GM19455 (cell line): ENCODE results near the gene MBIP.
"Not testable (repeated sequence)": the region's sequence is repeated elsewhere in the genome, so short reads cannot be mapped to it uniquely, and the experiment has no call there.

Experiments
- ATAC-seq: cut with Tn5 transposase; IDR thresholded peaks from one replicate; pipeline ENCODE4 v1.9.1; 2021; ENCODE audit not compliant: unreplicated experiment

The MBIP gene

GRCh38 chr14:36320200-36320896 is at the start of gene MBIP:
Gene MBIP, minus strand, starts transcription at chr14:36320637. Its CDS starts 49 bp downstream, at chr14:36320588.
- peak; percentile 98 for ATAC-seq

DNA sequence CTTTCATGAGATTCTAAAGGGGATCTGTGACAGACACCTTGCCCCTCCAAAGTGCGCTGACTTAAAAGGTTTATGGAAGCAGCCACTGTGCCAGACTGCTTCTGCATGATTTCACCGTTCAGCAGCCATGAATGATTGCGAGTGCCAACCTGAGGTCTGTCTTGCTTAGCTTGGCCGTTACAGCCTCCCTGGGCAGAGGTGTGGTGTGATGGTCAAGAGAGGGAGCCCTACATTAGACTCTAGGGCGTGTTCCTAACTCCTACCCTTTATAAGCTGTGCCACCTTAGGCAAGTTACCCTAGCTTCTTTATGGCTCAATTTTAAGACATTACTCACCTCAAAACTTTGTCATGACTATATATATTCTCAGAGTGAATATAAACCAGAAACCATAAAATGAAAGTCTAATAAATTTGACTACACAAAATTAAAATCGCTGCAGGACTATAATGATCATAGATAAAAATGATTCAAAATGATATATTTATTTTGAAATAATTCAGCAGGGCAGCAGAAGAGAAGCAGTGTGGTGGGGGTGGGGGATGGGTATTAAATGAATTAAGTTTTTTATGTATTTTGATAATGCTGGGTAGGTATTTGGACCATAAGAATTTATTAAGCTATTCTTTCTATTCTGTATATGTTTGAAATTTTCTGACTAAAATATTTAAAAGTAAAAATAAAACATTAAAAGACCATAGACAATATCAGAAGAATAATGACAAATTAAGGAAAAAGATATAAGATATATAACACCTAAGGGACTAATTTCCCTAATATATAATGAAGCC is 47.7 kb upstream of the MBIP start:
- ATAC-seq = no peak

- no peak for ATAC-seq
Observed at GRCh38 chr14:36365766-36366165, 45.3 kb upstream of the MBIP start.

GRCh38 chr14:36363704-36364103 is 43.3 kb upstream of the MBIP start:
- ATAC-seq = no peak

DNA sequence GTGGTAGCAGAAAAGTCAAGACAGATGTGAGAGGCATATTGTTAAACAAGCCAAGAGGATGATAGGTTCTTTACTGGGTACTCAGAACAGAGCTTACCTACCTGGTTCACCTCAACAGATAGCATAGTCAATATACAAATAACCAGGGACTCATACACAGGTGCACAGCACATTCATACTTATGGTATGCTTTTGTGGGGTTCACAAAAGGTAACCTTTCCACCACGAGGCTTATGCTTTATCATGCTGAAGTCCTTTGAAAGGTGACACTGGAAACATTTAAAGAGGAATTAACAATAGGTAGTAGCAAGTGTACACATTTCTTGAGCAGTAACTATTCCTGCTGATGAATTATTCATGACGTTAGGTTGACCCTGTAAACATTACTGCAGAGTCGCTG is 42.2 kb upstream of the MBIP start:
- no peak for ATAC-seq

DNA sequence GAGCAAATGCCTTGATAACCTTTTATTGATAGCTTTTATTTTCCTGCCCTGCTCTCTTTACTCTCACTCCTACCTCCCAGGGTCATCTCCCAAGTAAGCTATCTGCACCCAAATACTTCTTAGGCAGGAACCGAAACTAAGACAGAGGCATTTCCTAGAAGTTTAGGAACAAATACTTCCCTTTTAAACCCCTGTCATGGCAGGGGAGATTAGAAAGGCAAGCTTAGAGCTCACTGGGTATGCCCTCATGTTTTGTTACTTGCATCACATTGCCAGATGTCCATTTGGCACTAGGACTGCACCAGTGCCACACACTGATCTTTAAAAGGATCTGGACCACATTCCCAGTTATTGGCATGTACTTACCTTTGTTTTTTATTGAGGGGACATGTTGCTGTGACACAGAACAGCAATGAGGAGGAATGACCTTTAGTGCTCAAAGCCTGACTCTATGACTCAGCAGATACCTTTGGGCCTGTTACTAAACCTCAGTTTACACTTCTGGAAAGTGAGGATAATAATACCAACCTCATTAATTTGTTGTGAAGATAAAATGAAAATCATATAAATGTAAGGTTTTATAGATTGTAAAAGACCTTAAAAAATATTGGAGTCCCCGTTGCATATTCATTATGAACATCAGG is 40.9 kb upstream of the MBIP start:
- no peak for ATAC-seq

DNA sequence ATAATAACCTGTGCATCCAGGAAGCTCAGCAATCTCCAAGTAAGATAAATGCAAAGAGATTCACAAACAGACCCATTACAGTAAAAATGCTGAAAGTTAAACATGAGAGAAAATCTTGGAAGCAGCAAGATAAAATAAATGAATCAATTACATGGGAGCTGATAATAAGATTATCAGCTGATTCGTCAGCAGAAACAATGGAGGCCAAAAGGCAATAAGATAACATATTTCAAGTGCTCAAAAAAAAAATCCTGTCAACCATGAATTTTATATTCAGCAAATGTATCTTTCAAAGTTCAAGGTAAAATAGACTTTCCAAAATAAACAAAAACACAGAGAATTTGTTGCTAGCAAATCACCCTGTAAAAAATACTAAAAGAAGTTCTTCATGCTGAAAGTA is 36.4 kb upstream of the MBIP start:
- no peak for ATAC-seq

- ATAC-seq = no peak
Observed at GRCh38 chr14:36346052-36346451, 25.6 kb upstream of the MBIP start.

GRCh38 chr14:36344211-36344610 is 23.8 kb upstream of the MBIP start:
- no peak for ATAC-seq

DNA sequence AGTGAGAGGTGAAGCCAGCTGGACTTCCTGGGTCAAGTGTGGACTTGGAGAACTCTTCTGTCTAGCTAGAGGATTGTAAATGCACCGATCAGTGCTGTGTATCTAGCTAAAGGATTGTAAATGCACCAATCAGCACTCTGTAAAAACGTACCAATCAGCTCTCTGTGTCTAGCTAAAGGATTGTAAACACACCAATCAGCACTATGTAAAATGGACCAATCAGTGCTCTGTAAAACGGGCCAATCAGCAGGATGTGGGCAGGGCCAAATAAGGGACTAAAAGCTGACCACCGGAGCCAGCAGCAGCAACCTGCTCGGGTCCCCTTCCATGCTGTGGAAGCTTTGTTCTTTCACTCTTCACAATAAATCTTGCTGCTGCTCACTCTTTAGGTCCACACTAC is 21.4 kb upstream of the MBIP start:
- not testable (repeated sequence) for ATAC-seq

DNA sequence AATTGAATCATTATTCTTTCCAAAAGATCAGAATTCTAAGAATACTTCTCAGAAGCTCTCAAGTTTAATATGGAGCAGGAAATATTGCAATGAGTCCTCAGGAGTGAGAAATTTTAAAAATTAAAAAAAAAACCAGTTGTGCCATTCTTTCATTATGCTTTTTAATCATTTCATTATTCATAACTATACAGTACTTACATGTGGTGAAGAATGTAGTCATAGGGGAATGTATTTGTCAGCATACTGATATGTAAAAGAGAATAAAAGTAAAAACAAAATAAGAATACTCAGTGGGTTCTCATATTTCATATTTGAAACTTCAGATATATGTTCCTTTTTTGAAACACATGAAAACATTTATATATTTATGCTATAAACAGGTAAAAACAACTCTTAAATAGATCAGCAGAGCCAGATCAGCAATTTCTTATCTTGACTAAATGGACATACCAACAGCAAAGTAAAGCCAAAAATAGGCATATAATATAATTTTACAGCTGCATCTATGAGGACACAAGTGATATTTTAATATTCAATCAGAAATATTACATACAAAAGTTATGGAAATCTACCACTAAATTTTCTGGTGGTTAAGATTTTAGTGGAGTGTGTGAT is 19.9 kb upstream of the MBIP start:
- ATAC-seq = no peak

GRCh38 chr14:36339816-36340215 is 19.4 kb upstream of the MBIP start:
- no peak for ATAC-seq

DNA sequence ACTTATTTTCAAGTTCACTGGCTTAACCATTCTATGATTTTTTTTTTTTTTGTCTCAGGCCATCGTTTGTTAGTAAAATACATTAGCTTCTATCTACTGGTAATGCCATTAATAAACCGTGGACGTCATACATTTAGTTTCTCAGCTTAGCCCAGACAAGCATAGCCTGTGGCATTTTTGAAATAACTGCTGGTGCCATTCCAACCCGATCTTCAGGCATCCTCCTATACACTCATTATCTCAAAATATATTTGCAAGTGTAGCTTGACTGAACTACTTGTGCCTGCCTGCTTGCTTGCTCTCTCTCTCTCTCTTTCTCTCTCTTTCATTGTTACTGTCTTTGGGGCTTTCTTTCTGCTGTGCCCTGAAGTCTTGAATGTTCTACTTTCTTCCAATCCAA is 12.7 kb upstream of the MBIP start:
- no peak for ATAC-seq

- not testable (repeated sequence) for ATAC-seq
Observed at GRCh38 chr14:36327573-36327972, 7.1 kb upstream of the MBIP start.

DNA sequence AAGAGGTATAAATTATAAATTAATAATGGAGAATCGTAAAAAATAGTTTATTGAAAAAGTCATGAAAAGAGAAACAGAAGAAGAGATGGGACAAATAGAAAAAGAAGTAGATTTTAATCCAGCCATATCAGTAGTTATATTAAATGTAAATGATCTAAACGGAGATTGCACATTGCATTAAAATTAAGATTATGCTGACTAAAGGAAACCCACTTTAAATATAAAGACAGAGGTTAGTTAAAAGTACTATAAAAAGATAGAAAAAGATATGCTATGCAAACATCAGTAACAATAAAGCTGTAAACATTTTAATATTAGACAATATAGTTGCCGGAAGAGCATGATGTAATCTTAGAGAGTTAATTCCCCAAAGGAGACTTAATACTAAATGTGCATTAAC is 5.4 kb upstream of the MBIP start:
- ATAC-seq = no peak

DNA sequence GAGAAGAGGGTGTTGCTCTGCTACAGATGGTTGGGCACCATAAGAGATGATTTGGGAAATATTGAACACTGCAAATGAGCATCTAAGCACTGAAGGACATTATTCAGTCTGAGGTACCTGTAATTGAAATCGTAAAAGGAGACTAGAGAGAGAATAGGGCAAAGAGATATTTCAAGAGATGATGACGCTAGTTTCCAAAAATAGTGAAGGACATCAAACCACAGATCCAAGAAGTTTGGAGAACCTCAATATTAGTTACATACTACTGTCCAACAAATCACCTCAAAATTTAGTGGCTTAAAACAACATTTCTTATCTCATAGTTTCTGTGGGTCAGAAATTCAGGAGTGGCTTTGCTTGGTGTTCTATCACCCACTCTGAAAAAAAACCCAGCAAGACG is 4.5 kb upstream of the MBIP start:
- no peak for ATAC-seq

DNA sequence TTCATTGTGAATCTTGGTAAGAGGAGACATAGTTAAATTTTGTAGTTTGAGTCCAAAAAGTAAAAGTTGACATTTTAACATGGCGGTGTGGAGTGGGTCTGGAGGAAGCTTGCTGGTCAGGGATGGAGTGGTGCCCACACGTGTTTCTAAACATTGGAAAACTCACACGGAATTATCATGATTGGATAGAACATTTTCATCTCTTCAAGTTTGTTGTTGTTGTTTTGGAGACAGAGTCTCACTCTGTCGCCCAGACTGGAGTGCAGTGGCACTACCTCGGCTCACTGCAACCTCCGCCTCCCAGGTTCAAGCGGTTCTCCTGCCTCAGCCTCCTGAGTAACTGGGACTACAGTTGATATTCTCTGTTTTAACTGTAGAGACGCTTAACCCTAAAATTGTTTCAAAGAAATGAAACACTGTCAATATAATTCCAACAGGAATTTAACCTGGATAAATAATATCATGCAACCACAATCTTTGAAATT is 502 bp upstream of the MBIP start:
- ATAC-seq = peak; percentile 25

DNA sequence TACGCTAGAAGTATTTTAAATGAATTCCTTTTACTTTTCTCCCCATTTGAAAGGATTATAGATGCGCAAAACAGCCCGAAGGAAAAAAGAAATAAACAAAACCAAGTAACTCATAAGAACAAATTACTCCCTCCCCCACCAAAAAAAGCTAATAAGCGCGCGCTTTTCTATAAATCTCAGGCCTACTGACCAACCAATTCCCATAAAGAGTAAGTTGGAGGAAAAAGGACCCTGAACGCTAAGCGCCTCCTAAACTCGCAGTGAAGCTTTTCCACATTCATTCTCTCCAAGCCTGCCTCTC is 588 bp downstream of the MBIP start:
- no peak for ATAC-seq

DNA sequence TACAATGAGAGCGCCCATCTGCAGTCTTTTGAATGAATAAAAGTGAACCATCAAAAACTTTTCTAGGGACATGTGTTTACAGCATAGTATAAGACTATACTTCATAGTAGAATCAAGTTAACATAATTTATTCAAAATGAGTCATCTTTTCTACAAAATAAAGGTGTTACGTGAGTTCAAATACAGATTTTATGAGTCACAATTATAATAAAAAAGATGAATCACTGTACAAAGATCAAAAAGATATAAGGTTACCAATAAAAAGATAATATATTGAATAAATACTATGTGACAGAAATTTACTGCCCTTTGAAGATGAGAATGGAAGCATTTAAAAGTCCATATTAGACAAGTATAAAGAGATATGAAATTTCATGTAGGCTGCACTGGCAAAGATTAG is 2.8 kb downstream of the MBIP start:
- ATAC-seq = no peak

- no peak for ATAC-seq
Observed at GRCh38 chr14:36316131-36316530, 4.3 kb downstream of the MBIP start.

DNA sequence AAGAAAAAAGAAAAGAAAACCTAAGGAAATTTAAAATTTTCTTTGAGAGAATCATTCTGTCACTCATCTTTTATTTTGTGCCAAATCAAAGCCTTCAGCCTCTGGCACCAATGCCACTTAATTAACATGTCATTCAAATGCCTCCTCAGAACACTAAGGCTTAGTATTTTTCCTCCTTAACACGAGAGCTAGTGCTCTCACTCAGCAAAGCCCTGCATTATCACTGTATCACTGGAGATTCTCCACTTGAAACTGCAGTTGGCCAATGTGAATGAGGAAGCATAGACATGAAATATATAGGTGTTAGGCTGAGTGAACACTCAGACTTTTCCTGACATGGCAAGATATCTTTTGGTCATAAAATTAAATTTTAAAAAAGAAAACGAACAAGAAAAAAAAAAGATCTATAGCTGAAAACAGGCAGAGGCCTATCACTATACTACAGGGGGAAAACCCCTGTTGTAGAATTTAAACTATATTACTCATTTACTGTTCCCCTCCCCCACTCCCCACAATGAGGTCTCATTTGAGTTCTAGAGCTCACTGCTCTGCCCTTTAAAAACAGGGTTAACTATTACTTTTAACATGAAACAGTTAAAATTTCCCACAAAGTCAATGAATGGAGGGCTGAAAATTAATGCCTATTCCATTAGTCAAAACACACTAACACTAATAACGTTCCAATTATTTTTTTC is 5.1 kb downstream of the MBIP start:
- no peak for ATAC-seq
